ENCODE data around the gene MAP1LC3B.

MAP1LC3B gene

DNA sequence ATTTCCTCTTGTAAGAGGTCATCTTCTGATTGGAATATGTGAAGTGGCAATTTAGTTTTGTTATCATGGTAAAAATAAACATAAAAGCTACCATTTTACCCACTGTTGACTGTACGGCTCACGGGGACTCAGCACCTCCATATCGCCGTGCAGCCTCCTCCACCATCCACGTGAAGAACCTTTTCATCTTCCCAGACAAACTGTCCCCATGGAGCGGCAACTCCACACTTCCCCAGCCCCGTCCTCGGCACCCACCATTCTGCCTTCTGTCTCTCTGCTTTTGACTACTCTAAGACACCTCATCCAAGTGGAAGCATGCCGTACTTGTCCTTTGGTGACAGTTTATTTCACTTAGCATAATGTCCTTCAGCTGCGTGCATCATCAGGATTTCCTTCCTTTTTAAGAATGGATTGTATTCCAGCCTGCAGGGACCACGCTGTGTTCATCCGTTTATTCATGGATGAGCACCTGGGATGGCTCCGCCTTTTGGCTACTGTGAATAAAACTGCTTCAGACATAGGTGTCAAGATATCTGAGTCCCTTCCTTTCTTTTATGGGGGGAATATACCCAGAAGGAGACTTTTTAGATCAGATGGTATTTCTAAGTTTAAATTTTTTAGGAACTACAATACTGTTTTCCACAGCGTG lies 22.9 kb upstream of the MAP1LC3B start:
- no peak for TF ChIP-seq CTCF (IDR thresholded peaks at IDR 0.05)

DNA sequence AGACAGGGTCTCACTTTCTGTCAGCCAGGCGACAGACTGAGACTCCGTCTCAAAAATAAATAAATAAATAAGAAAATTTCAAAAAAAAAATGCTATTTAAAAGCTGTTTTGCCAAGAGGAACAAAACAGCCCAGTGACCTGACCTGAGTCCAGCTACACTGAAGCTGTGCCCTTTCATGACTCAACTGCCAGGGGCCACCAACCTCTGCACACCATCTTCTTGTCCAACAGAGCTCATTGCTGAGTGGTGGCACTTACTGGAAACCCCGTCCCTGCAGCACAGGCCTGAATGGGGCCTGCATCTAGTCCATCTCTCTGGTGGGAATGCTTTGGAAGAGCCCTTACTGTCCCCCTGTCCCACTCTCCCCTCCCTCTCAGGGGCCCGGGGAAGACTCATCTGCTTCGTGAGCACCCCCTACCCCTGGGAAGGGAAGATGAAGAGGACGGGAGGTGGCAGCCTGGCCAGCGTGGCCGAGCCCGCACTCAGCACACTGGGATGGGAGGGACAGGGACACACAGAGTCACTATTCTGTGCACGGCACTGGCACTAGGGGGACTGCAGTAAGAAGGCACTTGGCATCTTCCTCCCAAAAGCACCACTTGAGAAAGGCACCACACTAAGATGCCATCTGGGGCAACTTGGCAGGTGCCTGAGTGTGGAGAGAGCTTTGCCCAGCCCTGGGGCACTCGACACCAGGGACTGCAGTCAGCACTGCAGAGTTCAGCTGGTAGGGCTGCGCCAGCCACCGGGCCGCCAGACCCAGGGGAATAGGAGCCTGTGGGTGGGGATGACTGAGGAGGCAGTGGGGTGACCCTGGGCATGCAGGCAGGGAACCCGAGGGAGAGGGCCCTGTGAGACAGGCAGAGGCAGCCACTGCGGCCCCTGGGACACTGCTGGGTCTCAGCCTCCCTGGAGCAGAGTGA lies 22.1 kb upstream of the MAP1LC3B start:
- TF ChIP-seq CTCF (IDR thresholded peaks at IDR 0.05), result no peak

GRCh38 chr16:87371261-87371866 lies 20.8 kb upstream of the MAP1LC3B start:
- no peak for TF ChIP-seq CTCF (IDR thresholded peaks at IDR 0.05)

- no peak for TF ChIP-seq CTCF (IDR thresholded peaks at IDR 0.05)
Measured at GRCh38 chr16:87372305-87372704, 19.8 kb upstream of the MAP1LC3B start.

GRCh38 chr16:87374313-87374712 lies 17.8 kb upstream of the MAP1LC3B start:
- no peak for TF ChIP-seq CTCF (IDR thresholded peaks at IDR 0.05)

- no peak for TF ChIP-seq CTCF (IDR thresholded peaks at IDR 0.05)
Measured at GRCh38 chr16:87375426-87376135, 16.6 kb upstream of the MAP1LC3B start.

- TF ChIP-seq CTCF (IDR thresholded peaks at IDR 0.05), result no peak
Measured at GRCh38 chr16:87376660-87377059, 15.5 kb upstream of the MAP1LC3B start.

Measured in LNCAP (cell line).